K562 (cell line): ENCODE data around the gene POLL. TPM values are rescaled to one million over a fixed set of nuclear protein-coding genes. Genes with fewer than 3 reads are reported as not detected.

Source experiments
- ATAC-seq: fragments of 200-7000 bp; cut with Tn5 transposase; 3 replicates; pipeline ENCODE4 v1.9.1; 2020; ENCODE audit warnings: moderate library complexity
- BruUV-seq: library from RNA; stranded (reverse); fragments of 400-500 nt; replicated peaks from 2 replicates; lab custom pipeline; 2021; lab: Mats Ljungman, UMichigan
- CTCF ChIA-PET: fragments of 300-600 bp; formaldehyde crosslinking; extraction: SDS; loops from one replicate; lab custom pipeline; 2021; ENCODE audit warnings: low intra/inter-chr PET ratio; lab: Yijun Ruan, JAX
- POLR2A ChIA-PET: fragments of 300-600, 350-650 bp; sonication (Branson Sonifier 250); formaldehyde crosslinking; extraction: SDS; loops from one replicate; lab custom pipeline; 2021; ENCODE audit warnings: antibody characterized with exemption, inconsistent platforms; lab: Yijun Ruan, JAX
- DNase-seq, 4 experiments: peaks; one replicate each; pipeline versions ENCODE4 v3.0.0 to v3.0.0-alpha.2; 2011 to 2018; ENCODE audit warnings: low spot score in 3 of 4, mixed read lengths in 3 of 4; ENCODE audit errors: extremely low read depth in 1 of 4
- FAIRE-seq: peaks from 2 replicates; lab custom pipeline; 2011; peaks lifted over from hg19 to GRCh38; lab: Jason Lieb, UNC
- H2AFZ ChIP-seq: 2 replicates; pipeline ENCODE4 v1.6.0; 2011; ENCODE audit warnings: low read depth, low read length, control low read depth, inconsistent platforms
- H3K27ac ChIP-seq: fragments of 200-600 bp; 3 replicates; pipeline ENCODE4 v1.8.0; 2011; ENCODE audit warnings: low read depth, mild to moderate bottlenecking, control low read depth, inconsistent platforms, low read length, moderate library complexity, mixed read lengths; ENCODE audit errors: extremely low read depth
- H3K27me3 ChIP-seq, 2 experiments: fragments of 300-600 bp in 1 of 2; 2 replicates in 1 of 2; 3 replicates in 1 of 2; pipeline versions ENCODE4 v1.6.0 to v1.8.0; 2011; ENCODE audit warnings: inconsistent platforms in 2 of 2, low read length in 2 of 2, mild to moderate bottlenecking in 1 of 2, mixed read lengths in 1 of 2, moderate library complexity in 1 of 2; ENCODE audit not compliant: control insufficient read depth in 2 of 2, insufficient read depth in 2 of 2
- H3K36me3 ChIP-seq: fragments of 300-600 bp; 3 replicates; pipeline ENCODE4 v1.8.0; 2011; ENCODE audit warnings: mild to moderate bottlenecking, low read length, inconsistent platforms; ENCODE audit not compliant: control insufficient read depth, insufficient read depth
- H3K4me1 ChIP-seq, 2 experiments: fragments of 200-600 bp in 1 of 2; replicated peaks in 1 of 2; 2 replicates in 1 of 2; 3 replicates in 1 of 2; pipeline versions ENCODE4 v1.5.1 to v1.8.0; 2011; ENCODE audit warnings: inconsistent platforms in 2 of 2, low read length in 2 of 2, mild to moderate bottlenecking in 1 of 2, mixed read lengths in 1 of 2, moderate library complexity in 1 of 2; ENCODE audit not compliant: control insufficient read depth in 2 of 2, insufficient read depth in 2 of 2
- H3K4me2 ChIP-seq: 2 replicates; pipeline ENCODE4 v1.6.1; 2011; ENCODE audit warnings: low read length, control low read depth, inconsistent platforms, mixed read lengths; ENCODE audit not compliant: insufficient read depth
- H3K4me3 ChIP-seq: fragments of 200-600 bp; sonication (generic), shearing (Covaris generic); 2 replicates; pipeline ENCODE4 v1.5.1; 2016; ENCODE audit warnings: control low read depth, inconsistent platforms
- H3K79me2 ChIP-seq: fragments of 200-600 bp; 3 replicates; pipeline ENCODE4 v1.8.0; 2011; ENCODE audit warnings: low read length, inconsistent platforms; ENCODE audit not compliant: control insufficient read depth, insufficient read depth
- H3K9ac ChIP-seq, 2 experiments: 2 replicates each; pipeline versions ENCODE4 v1.6.0 to v1.6.1; 2011; ENCODE audit warnings: low read depth in 2 of 2, low read length in 2 of 2, control low read depth in 1 of 2, inconsistent platforms in 1 of 2, mild to moderate bottlenecking in 1 of 2, mixed read lengths in 1 of 2; ENCODE audit not compliant: insufficient read depth in 1 of 2
- H3K9me1 ChIP-seq: one replicate; pipeline ENCODE4 v1.6.0; 2011; ENCODE audit warnings: inconsistent platforms, mild to moderate bottlenecking, low read length, moderate library complexity; ENCODE audit not compliant: control insufficient read depth, insufficient read depth
- H3K9me3 ChIP-seq: replicated peaks from 2 replicates; pipeline ENCODE4 v1.5.1; 2011; ENCODE audit warnings: low read depth, low read length, inconsistent platforms; ENCODE audit not compliant: control insufficient read depth, insufficient read depth
- H4K20me1 ChIP-seq: replicated peaks from 2 replicates; pipeline ENCODE4 v1.6.1; 2011; ENCODE audit warnings: low read length, inconsistent platforms, mixed read lengths; ENCODE audit not compliant: control insufficient read depth, insufficient read depth
- BCOR ChIP-seq: fragments of 450-650 bp; IDR thresholded peaks from 2 replicates; pipeline ENCODE4 v1.6.1; 2016
- HMGXB4 ChIP-seq: sonication (generic); formaldehyde crosslinking; IDR thresholded peaks from 2 replicates; pipeline ENCODE4 v1.8.1; 2023; ENCODE audit warnings: mild to moderate bottlenecking, missing genetic modification reagents
- MXD1 ChIP-seq: fragments of 250-450 bp; sonication (Bioruptor Pico); IDR thresholded peaks from 2 replicates; pipeline ENCODE4 v1.8.0; 2021; ENCODE audit warnings: borderline replicate concordance, mild to moderate bottlenecking, moderate library complexity; ENCODE audit not compliant: poor library complexity, severe bottlenecking
- RBM25 ChIP-seq: fragments of 200-400 bp; formaldehyde crosslinking; IDR thresholded peaks from 2 replicates; pipeline ENCODE4 v1.6.1; 2018; ENCODE audit warnings: low read length, low read depth, moderate library complexity; ENCODE audit not compliant: severe bottlenecking
- SMARCA5 ChIP-seq: fragments of 450-650 bp; IDR thresholded peaks from 2 replicates; pipeline ENCODE4 v1.6.1; 2016
- TAF1 ChIP-seq: IDR thresholded peaks from 2 replicates; pipeline ENCODE4 v1.6.1; 2011; ENCODE audit warnings: mild to moderate bottlenecking, low read length, moderate library complexity; ENCODE audit not compliant: insufficient read depth, control insufficient read depth, severe bottlenecking; ENCODE audit errors: extremely low read depth
- ZFP36 ChIP-seq: fragments of 150-350 bp; IDR thresholded peaks from 2 replicates; pipeline ENCODE4 v1.6.1; 2018; ENCODE audit warnings: low read length, low read depth; ENCODE audit not compliant: partially characterized antibody
- ZKSCAN3 ChIP-seq: fragments of 250-450 bp; sonication (Bioruptor Pico); IDR thresholded peaks from 2 replicates; pipeline ENCODE4 v1.4.0; 2020
- ZNF436 ChIP-seq: fragments of 250-450, 450-650 bp; sonication (Bioruptor Pico); formaldehyde crosslinking; IDR thresholded peaks from 2 replicates; pipeline ENCODE4 v1.7.0; 2020; ENCODE audit warnings: mild to moderate bottlenecking
- ZNF639 ChIP-seq, 2 experiments: fragments of 200-800 bp in 1 of 2; sonication (Bioruptor generic) in 1 of 2; sonication (generic) in 1 of 2; formaldehyde crosslinking in 1 of 2; IDR thresholded peaks in 1 of 2; conservative IDR thresholded peaks in 1 of 2; 2 replicates each; pipeline versions ENCODE4 v1.5.0 to v1.6.1; 2016 to 2020; ENCODE audit warnings: missing compliant biosample characterization in 1 of 2, missing genetic modification characterization in 1 of 2, missing genetic modification reagents in 1 of 2
- ZNF79 ChIP-seq: fragments of 250-450 bp; sonication (Bioruptor Pico); IDR thresholded peaks from 2 replicates; pipeline ENCODE4 v1.4.0; 2020; ENCODE audit warnings: low read depth, mild to moderate bottlenecking, moderate library complexity
- WGBS: fragments of 100-300 bp; shearing (Covaris generic); methylation state at CpG from one replicate; pipeline ENCODE4 v1.1.6; 2016; ENCODE audit warnings: low coverage, mixed read lengths; ENCODE audit not compliant: insufficient coverage; ENCODE audit errors: missing lambda C conversion rate; 5-methylcytosine and 5-hydroxymethylcytosine counted together
- in situ Hi-C: fragments of 300-500 bp; cut with MboI; formaldehyde crosslinking; loops from 4 replicates; pipeline ENCODE4 v1.15.0; 2018; ENCODE audit warnings: inconsistent platforms, mixed read lengths
- intact Hi-C: fragments of 100-400 bp; cut with micrococcal nuclease; formaldehyde crosslinking; loops from 2 replicates; pipeline ENCODE4 v1.14.2; 2022
- polyA plus RNA-seq, 8 experiments: library from polyadenylated mRNA; depleted of rRNA in 4 of 8; stranded (reverse) in 5 of 8; unstranded in 3 of 8; fragments of >200 nt; fragmentation: Nextera tagmentation in 2 of 8; fragmentation: Illumina TruSeq in 1 of 8; extraction: Ambion mirVana in 2 of 8; extraction: Trizol in 1 of 8; gene quantifications; 2 replicates each; pipeline versions ENCODE4 v1.2.1 to v1.2.3, GENCODE V29; 2011 to 2014; ENCODE audit warnings: inconsistent platforms in 1 of 8, missing spikeins in 1 of 8
- total RNA-seq, 7 experiments: library from RNA; depleted of rRNA in 6 of 7; stranded (reverse); fragments of >200 nt in 6 of 7; fragmentation: Illumina TruSeq in 2 of 7; extraction: Trizol in 2 of 7; gene quantifications; 2 replicates each; pipeline versions ENCODE4 v1.2.1 to v1.2.3, GENCODE V29; 2011 to 2021; ENCODE audit warnings: low replicate concordance in 1 of 7

POLL gene
- total and polyA plus RNA-seq, 9 of the 15 experiments (the other 6 are each of a cell fraction or from before 2014, with no cell fraction given), result 1.2 to 18.7 (median 10.9) TPM

GRCh38 chr10:101568054-101568745 is 19.9 kb downstream of the POLL start (continued):
- TF ChIP-seq ZNF79 (CRISPR knock-in tag) (no peak), HMGXB4 (CRISPR knock-in tag) (no peak), MXD1 (CRISPR knock-in tag) (no peak)
- TF ChIP-seq, all 486 proteins: peak for 0

GRCh38 chr10:101567165-101568006 is 20.7 kb downstream of the POLL start:
- peak; percentile 42; the same call in 1 of the 2 replicates for TF ChIP-seq SMARCA5
- peak; percentile 42 for TF ChIP-seq RBM25
- no peak for TF ChIP-seq TAF1
- TF ChIP-seq ZNF436, result 0 out of 2 replicates have a peak, but pooled peaks have one; percentile 39
- 0 out of 2 replicates have a peak, but pooled peaks have one; percentile 50 for TF ChIP-seq BCOR
- TF ChIP-seq ZKSCAN3 (CRISPR knock-in tag), result peak; percentile 72
- no peak for TF ChIP-seq ZNF639 (CRISPR knock-in tag; conservative IDR thresholded peaks at IDR 0.05 in 1 of 2, IDR thresholded peaks at IDR 0.05 in 1 of 2)
- TF ChIP-seq ZFP36, result peak; percentile 95
- Histone ChIP-seq H3K79me2 (no peaks in the 10 kb centered on the region), H3K9me1 (no peaks in the 10 kb centered on the region), H3K27ac (no peak overlapping the region), H3K9me3 (no peaks in the 10 kb centered on the region), H2AFZ (peak overlapping the region; percentile 86; the same call in 1 of the 2 replicates), H3K36me3 (no peaks in the 10 kb centered on the region), H3K4me3 (no peak overlapping the region), H3K4me1 (peaks cover 13 to 39% of the 10 kb centered on the region in 2 experiments; a peak in 4 of 5 replicates), H3K27me3 (no peaks in the 10 kb centered on the region), H3K9ac (no peak overlapping the region), H3K4me2 (peak overlapping the region; percentile 66; the same call in 1 of the 2 replicates), H4K20me1 (no peaks in the 10 kb centered on the region)
- FAIRE-seq, result no peak
- 49% methylated on average over 5 of the region's 7 CpGs for WGBS
- ChIA-PET POLR2A (interaction anchor here (0.6 kb wide), 2 partner anchors 17 to 77 kb away, joined by 3 to 4 read pairs; no protein-coding TSS in a partner anchor), CTCF (no interaction called here)
- ATAC-seq, result no peak
- in situ Hi-C loops (loop anchor here (5.0 kb wide), 1 partner anchor 265 kb away; no protein-coding TSS in a partner anchor), intact Hi-C loops (loop anchor here (5.0 kb wide), 1 partner anchor 355 kb away; no protein-coding TSS in a partner anchor)
- DNase-seq, result no peak
- BruUV-seq, result no TSS peak
